AG04450 (cell line): ENCODE results near the gene SHISA5. TPM values are rescaled to one million over a fixed set of nuclear protein-coding genes. Genes with fewer than 3 reads are reported as not detected.

Source experiments
- CTCF ChIA-PET: fragments of 300-600, 350-600 bp; formaldehyde crosslinking; extraction: SDS; loops from one replicate; lab custom pipeline; 2022; ENCODE audit warnings: antibody characterized with exemption, inconsistent platforms; lab: Charles Lee
- POLR2A ChIA-PET: fragments of 350-600 bp; formaldehyde crosslinking; extraction: SDS; loops from one replicate; lab custom pipeline; 2021; ENCODE audit warnings: antibody characterized with exemption, inconsistent platforms; lab: Yijun Ruan, JAX
- DNase-seq: peaks from one replicate; pipeline ENCODE4 v3.0.0-alpha.2; 2011; ENCODE audit warnings: low read depth, low spot score
- H3K27ac ChIP-seq: one replicate; pipeline ENCODE4 v1.5.1; 2012; ENCODE audit warnings: low read depth, low read length, control low read depth
- H3K27me3 ChIP-seq: one replicate; pipeline ENCODE4 v1.6.0; 2012; ENCODE audit warnings: low read length; ENCODE audit not compliant: control insufficient read depth, insufficient read depth
- H3K4me3 ChIP-seq: 2 replicates; pipeline ENCODE4 v1.5.1; 2011; ENCODE audit warnings: mild to moderate bottlenecking, low read depth, low read length, control low read depth
- H3K9me3 ChIP-seq: 2 replicates; pipeline ENCODE4 v1.5.1; 2012; ENCODE audit warnings: low read length; ENCODE audit not compliant: control insufficient read depth, insufficient read depth
- CTCF ChIP-seq: IDR thresholded peaks from 2 replicates; pipeline ENCODE4 v1.5.1; 2011; ENCODE audit warnings: low read depth, low read length, control low read depth, inconsistent platforms
- polyA plus RNA-seq: library from polyadenylated mRNA; depleted of rRNA; stranded (reverse); fragments of >200 nt; gene quantifications from 2 replicates; pipeline ENCODE4 v1.2.3, GENCODE V29; 2011

SHISA5 gene
- polyA plus RNA-seq, 1 experiment, result 124 TPM

GRCh38 chr3:48423241-48423882 is 80.6 kb downstream of the SHISA5 start:
- POLR2A ChIA-PET, result no interaction called here
- H3K27ac ChIP-seq, result no peak overlapping the region
- CTCF ChIA-PET, result interaction anchor here (0.6 to 6.2 kb wide), 3 partner anchors 13 to 179 kb away, joined by 3 to 47 read pairs (median 11); no protein-coding TSS in a partner anchor

GRCh38 chr3:48422681-48423080 is 81.3 kb downstream of the SHISA5 start:
- CTCF ChIA-PET, result interaction anchor here (2.3 to 6.2 kb wide), 2 partner anchors 13 to 22 kb away, joined by 11 to 47 read pairs; no protein-coding TSS in a partner anchor

More at GRCh38 chr3:48423241-48423882, 80.6 kb downstream of the SHISA5 start:
- Histone ChIP-seq H3K9me3 (no peaks in the 10 kb centered on the region), H3K4me3 (no peak overlapping the region), H3K27me3 (no peaks in the 10 kb centered on the region)
- TF ChIP-seq CTCF, result no peak
- DNase-seq, result no peak

GRCh38 chr3:48422272-48422671 is 81.7 kb downstream of the SHISA5 start:
- Histone ChIP-seq H3K9me3 (no peaks in the 10 kb centered on the region), H3K4me3 (no peak overlapping the region), H3K27ac (no peak overlapping the region), H3K27me3 (no peaks in the 10 kb centered on the region)
- TF ChIP-seq CTCF, result no peak
- ChIA-PET POLR2A (no interaction called here), CTCF (interaction anchor here (2.3 to 6.2 kb wide), 2 partner anchors 14 to 21 kb away, joined by 11 to 47 read pairs; no protein-coding TSS in a partner anchor)
- DNase-seq, result no peak

More at GRCh38 chr3:48422681-48423080, 81.3 kb downstream of the SHISA5 start:
- no peak overlapping the region for H3K4me3 ChIP-seq
- H3K9me3 ChIP-seq, result no peaks in the 10 kb centered on the region
- no peak overlapping the region for H3K27ac ChIP-seq
- no peak for DNase-seq
- no peaks in the 10 kb centered on the region for H3K27me3 ChIP-seq
- no peak for TF ChIP-seq CTCF
- POLR2A ChIA-PET, result no interaction called here

GRCh38 chr3:48420561-48420960 is 83.4 kb downstream of the SHISA5 start:
- CTCF ChIA-PET, result interaction anchor here (0.9 kb wide), 1 partner anchor 15 kb away, joined by 5 read pairs; no protein-coding TSS in a partner anchor
- H3K27ac ChIP-seq, result no peak overlapping the region

More at GRCh38 chr3:48420561-48420960, 83.4 kb downstream of the SHISA5 start:
- POLR2A ChIA-PET, result no interaction called here
- H3K4me3 ChIP-seq, result no peak overlapping the region
- H3K27me3 ChIP-seq, result no peaks in the 10 kb centered on the region
- no peak for DNase-seq
- TF ChIP-seq CTCF, result no peak
- H3K9me3 ChIP-seq, result no peaks in the 10 kb centered on the region
